NCI-H146 treated with DMSO at 0.1 percent for 48 hours (cell line): ENCODE data around the gene RAB40C.

Source experiments
- DNase-seq: peaks from one replicate; lab custom pipeline; 2025; ENCODE audit not compliant: unreplicated experiment; lab: John Stamatoyannopoulos, UW

The RAB40C gene

GRCh38 chr16:559021-559380 is 30.9 kb upstream of the RAB40C start:
- DNase-seq = no peak

GRCh38 chr16:559411-560203 is 30.3 kb upstream of the RAB40C start:
- DNase-seq = no peak

GRCh38 chr16:560204-560700 is 29.6 kb upstream of the RAB40C start, which contains the start of gene PRR35:
TSS of gene PRR35 (plus strand) at chr16:560394. CDS start at chr16:563295, 2,901 bp downstream.
- no peak for DNase-seq

- DNase-seq = no peak
Measured at GRCh38 chr16:560701-561412, 29.0 kb upstream of the RAB40C start.

DNA sequence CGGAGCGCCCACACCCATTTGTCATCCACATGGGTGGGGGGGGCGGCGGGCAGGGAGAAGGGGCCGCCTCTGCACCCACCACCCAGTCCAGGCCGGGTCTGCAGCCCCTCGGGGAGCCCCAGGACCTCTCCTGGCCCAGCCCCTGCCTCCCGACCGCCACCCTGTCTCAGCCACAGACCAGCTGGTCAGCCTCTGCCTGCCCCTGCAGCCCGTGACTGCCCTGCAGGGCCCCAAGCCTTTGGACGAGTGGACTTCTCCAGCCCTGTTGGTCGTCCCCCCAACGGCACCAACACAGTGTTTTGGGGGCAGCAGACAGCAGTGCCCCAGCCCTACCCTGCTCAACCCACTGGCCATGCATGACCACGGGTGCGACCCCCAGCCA is 28.5 kb upstream of the RAB40C start:
- no peak for DNase-seq

GRCh38 chr16:561957-562938 is 27.6 kb upstream of the RAB40C start:
- DNase-seq = no peak

DNA sequence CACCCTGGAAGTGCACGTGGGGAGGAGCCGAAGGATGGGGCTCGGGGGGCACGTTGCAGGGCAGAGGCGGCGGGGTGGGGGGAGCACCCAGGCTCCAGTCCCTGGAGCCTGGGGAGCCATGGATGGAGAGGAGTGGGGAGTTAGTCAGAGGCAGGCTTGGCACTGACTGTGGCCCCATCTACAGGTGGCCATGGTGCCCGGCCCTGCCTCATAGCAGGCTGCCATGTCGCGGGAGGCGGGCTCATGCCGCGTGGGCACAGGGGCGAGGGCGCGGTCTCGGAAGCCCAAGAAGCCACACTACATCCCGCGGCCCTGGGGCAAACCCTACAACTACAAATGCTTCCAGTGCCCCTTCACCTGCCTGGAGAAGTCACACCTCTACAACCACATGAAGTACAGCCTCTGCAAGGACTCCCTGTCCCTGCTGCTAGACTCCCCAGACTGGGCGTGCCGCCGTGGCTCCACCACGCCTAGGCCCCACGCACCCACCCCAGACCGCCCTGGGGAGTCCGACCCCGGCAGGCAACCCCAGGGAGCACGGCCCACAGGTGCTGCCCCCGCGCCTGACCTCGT is 26.7 kb upstream of the RAB40C start:
- DNase-seq = no peak

GRCh38 chr16:564690-565418 is 25.0 kb upstream of the RAB40C start:
- no peak for DNase-seq

DNA sequence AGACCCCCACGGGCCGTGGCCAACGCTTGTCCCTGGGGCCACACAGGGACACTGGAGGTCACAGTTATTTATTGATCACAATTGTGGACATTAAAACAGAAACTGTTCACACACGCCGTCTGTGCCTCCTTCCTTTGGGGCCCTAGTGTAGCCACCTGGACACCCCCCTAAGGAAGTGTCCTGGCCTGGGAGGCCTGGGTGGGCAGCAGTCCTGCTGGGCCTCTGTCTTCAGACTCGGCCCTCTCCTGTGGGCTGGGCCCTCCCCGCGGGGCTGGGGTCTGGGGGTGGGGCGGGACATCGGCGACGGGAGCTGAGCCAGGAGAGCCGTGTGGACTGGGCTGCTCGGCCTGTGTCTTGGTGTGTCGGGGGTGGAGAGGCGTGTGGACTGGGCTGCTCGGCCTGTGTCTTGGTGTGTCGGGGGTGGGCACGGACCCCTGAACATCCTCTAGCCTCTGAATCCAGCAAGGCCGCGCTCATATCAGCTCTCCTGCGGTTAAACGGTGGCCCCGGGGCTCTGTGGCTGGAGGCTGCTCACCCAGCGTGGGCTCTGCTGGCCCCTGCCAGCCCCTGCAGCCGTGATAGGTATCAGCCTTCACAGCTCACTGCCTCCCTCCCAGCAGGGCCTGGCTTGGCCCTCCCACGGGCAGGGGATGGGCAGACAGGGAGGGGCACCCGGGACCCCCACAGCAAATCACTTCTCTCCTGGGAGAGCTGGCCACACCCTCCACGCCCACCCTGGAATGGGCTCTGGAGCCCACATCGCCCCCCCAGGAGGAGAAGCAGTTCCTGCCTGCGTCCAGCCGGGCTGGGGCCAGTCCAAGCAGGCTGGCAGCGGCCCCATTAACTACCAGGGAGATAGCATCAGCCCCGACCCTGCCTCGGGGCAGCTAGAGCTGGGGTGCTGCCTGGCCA is 24.2 kb upstream of the RAB40C start:
- DNase-seq = no peak

GRCh38 chr16:566475-567372 is 23.1 kb upstream of the RAB40C start, which contains the start of gene NHLRC4:
TSS of gene NHLRC4 (plus strand) at chr16:567005. CDS start at chr16:568048, 1,043 bp downstream.
- peak; percentile 17 for DNase-seq

GRCh38 chr16:567373-568256 is 22.3 kb upstream of the RAB40C start:
- no peak for DNase-seq

DNA sequence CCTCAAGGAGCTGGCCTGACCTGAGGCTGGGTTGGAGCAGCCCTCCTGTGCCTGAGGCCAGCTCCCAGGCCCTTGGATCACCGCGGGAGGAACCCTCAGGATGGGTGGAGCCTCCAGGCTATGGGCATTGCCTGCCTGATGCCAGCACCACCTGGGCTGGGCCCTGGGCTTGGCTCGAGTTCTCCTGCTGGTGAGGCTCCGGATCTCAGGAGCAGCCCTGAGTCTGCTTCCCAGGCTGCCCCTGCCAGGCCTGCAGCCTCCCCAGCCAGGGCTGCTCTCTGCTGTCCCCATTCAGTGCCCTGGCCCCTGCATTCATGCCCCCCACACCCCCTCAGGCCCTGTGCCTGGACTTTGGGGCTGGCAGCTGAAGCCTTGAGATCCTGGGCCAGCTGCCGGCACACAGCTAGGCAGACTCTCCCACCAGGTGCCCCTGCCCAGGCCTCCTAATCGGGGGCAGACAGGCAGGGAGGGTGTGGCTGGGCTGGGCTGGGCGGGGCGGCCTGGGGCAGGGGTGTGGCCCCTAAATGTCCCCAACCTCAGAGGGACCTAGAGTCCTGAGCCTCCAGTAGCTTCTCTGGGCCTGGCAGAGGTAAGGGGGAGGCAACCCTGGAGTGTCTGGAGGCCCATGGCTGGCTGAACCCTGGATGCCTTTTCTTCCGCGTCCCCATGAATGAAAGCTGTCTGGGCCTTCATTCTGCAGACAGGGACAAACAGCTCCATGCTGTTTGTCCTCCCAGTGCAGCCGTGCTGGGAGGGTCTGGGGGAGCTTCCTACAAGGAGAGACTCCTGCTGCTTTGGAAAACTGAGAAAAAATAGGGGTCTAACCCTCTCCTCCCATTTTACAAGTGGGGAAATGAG is 21.2 kb upstream of the RAB40C start:
- DNase-seq = no peak

DNA sequence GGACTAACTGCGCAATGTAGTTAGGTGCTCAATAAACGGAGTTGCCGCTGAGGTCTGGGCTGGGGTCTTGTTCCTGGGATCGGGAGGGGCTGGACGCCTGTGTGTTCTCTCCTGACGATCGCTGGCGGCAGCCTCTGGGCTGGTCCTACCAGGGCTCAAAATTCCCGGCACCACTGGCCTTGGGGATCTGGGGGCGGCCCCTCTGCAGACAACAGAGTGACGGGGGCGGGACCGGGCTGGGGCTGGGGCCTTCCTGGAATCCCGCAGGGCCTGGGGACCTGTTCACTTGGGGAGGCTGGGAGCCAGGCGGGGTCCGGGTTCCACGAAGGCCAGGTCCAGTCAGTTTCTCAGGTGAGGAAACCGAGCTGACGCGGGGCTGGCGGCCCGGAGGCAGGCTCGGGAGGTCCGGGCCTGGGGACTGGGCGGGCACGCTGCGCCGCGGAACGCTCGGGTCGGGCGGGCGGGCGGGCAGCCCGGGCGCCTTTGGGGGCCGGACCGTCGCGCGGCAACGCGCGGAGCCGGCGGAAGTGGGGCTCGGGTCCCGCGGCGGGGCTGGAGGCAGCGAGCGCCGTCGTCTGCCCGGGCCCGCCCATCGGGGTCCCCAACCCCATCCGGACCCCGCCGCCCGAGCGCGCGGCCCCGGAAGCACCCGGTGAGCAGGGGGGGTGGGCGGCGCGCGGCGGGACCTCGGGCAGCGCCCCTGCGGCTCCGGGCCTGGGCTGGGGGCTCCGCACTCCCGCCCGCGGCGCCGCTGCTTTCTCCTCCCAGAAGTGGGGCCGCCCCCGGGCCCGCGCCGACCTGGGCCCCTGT is 20.2 kb upstream of the RAB40C start, which contains the start of gene PIGQ:
Gene PIGQ (plus strand): TSS at position 524 of the 810 bp plus-strand sequence. CDS start 4,107 bp downstream, outside the sequence.
- DNase-seq = no peak

- no peak for DNase-seq
Measured at GRCh38 chr16:572865-573650, 16.8 kb upstream of the RAB40C start.
